K562 (cell line): ENCODE results near the gene ZMIZ1. TPM values are rescaled to one million over a fixed set of nuclear protein-coding genes. Genes with fewer than 3 reads are reported as not detected.

Experiments used
- ATAC-seq: fragments of 200-7000 bp; cut with Tn5 transposase; 3 replicates; pipeline ENCODE4 v1.9.1; 2020; ENCODE audit warnings: moderate library complexity
- BruUV-seq: library from RNA; stranded (reverse); fragments of 400-500 nt; replicated peaks from 2 replicates; lab custom pipeline; 2021; lab: Mats Ljungman, UMichigan
- CTCF ChIA-PET: fragments of 300-600 bp; formaldehyde crosslinking; extraction: SDS; loops from one replicate; lab custom pipeline; 2021; ENCODE audit warnings: low intra/inter-chr PET ratio; lab: Yijun Ruan, JAX
- POLR2A ChIA-PET: fragments of 300-600, 350-650 bp; sonication (Branson Sonifier 250); formaldehyde crosslinking; extraction: SDS; loops from one replicate; lab custom pipeline; 2021; ENCODE audit warnings: antibody characterized with exemption, inconsistent platforms; lab: Yijun Ruan, JAX
- DNase-seq, 4 experiments: peaks; one replicate each; pipeline versions ENCODE4 v3.0.0 to v3.0.0-alpha.2; 2011 to 2018; ENCODE audit warnings: low spot score in 3 of 4, mixed read lengths in 3 of 4; ENCODE audit errors: extremely low read depth in 1 of 4
- FAIRE-seq: peaks from 2 replicates; lab custom pipeline; 2011; peaks lifted over from hg19 to GRCh38; lab: Jason Lieb, UNC
- H2AFZ ChIP-seq: 2 replicates; pipeline ENCODE4 v1.6.0; 2011; ENCODE audit warnings: low read depth, low read length, control low read depth, inconsistent platforms
- H3K27ac ChIP-seq: fragments of 200-600 bp; 3 replicates; pipeline ENCODE4 v1.8.0; 2011; ENCODE audit warnings: low read depth, mild to moderate bottlenecking, control low read depth, inconsistent platforms, low read length, moderate library complexity, mixed read lengths; ENCODE audit errors: extremely low read depth
- H3K27me3 ChIP-seq, 2 experiments: fragments of 300-600 bp in 1 of 2; 2 replicates in 1 of 2; 3 replicates in 1 of 2; pipeline versions ENCODE4 v1.6.0 to v1.8.0; 2011; ENCODE audit warnings: inconsistent platforms in 2 of 2, low read length in 2 of 2, mild to moderate bottlenecking in 1 of 2, mixed read lengths in 1 of 2, moderate library complexity in 1 of 2; ENCODE audit not compliant: control insufficient read depth in 2 of 2, insufficient read depth in 2 of 2
- H3K36me3 ChIP-seq: fragments of 300-600 bp; 3 replicates; pipeline ENCODE4 v1.8.0; 2011; ENCODE audit warnings: mild to moderate bottlenecking, low read length, inconsistent platforms; ENCODE audit not compliant: control insufficient read depth, insufficient read depth
- H3K4me1 ChIP-seq, 2 experiments: fragments of 200-600 bp in 1 of 2; replicated peaks in 1 of 2; 2 replicates in 1 of 2; 3 replicates in 1 of 2; pipeline versions ENCODE4 v1.5.1 to v1.8.0; 2011; ENCODE audit warnings: inconsistent platforms in 2 of 2, low read length in 2 of 2, mild to moderate bottlenecking in 1 of 2, mixed read lengths in 1 of 2, moderate library complexity in 1 of 2; ENCODE audit not compliant: control insufficient read depth in 2 of 2, insufficient read depth in 2 of 2
- H3K4me2 ChIP-seq: 2 replicates; pipeline ENCODE4 v1.6.1; 2011; ENCODE audit warnings: low read length, control low read depth, inconsistent platforms, mixed read lengths; ENCODE audit not compliant: insufficient read depth
- H3K4me3 ChIP-seq: fragments of 200-600 bp; sonication (generic), shearing (Covaris generic); 2 replicates; pipeline ENCODE4 v1.5.1; 2016; ENCODE audit warnings: control low read depth, inconsistent platforms
- H3K79me2 ChIP-seq: fragments of 200-600 bp; 3 replicates; pipeline ENCODE4 v1.8.0; 2011; ENCODE audit warnings: low read length, inconsistent platforms; ENCODE audit not compliant: control insufficient read depth, insufficient read depth
- H3K9ac ChIP-seq, 2 experiments: 2 replicates each; pipeline versions ENCODE4 v1.6.0 to v1.6.1; 2011; ENCODE audit warnings: low read depth in 2 of 2, low read length in 2 of 2, control low read depth in 1 of 2, inconsistent platforms in 1 of 2, mild to moderate bottlenecking in 1 of 2, mixed read lengths in 1 of 2; ENCODE audit not compliant: insufficient read depth in 1 of 2
- H3K9me1 ChIP-seq: one replicate; pipeline ENCODE4 v1.6.0; 2011; ENCODE audit warnings: inconsistent platforms, mild to moderate bottlenecking, low read length, moderate library complexity; ENCODE audit not compliant: control insufficient read depth, insufficient read depth
- H3K9me3 ChIP-seq: replicated peaks from 2 replicates; pipeline ENCODE4 v1.5.1; 2011; ENCODE audit warnings: low read depth, low read length, inconsistent platforms; ENCODE audit not compliant: control insufficient read depth, insufficient read depth
- H4K20me1 ChIP-seq: replicated peaks from 2 replicates; pipeline ENCODE4 v1.6.1; 2011; ENCODE audit warnings: low read length, inconsistent platforms, mixed read lengths; ENCODE audit not compliant: control insufficient read depth, insufficient read depth
- ARID3A ChIP-seq: IDR thresholded peaks from 2 replicates; pipeline ENCODE4 v1.6.1; 2012; ENCODE audit warnings: low read depth, low read length, improper control_type of control experiment, borderline replicate concordance
- CLOCK ChIP-seq: fragments of 250-450 bp; sonication (Bioruptor Pico); IDR thresholded peaks from 2 replicates; pipeline ENCODE4 v1.4.0; 2020; ENCODE audit warnings: mild to moderate bottlenecking, moderate library complexity, borderline replicate concordance
- CXXC5 ChIP-seq: fragments of 250-450 bp; sonication (Bioruptor Pico); IDR thresholded peaks from 2 replicates; pipeline ENCODE4 v1.8.0; 2022; ENCODE audit warnings: inconsistent platforms, mild to moderate bottlenecking, moderate library complexity
- HNRNPLL ChIP-seq: fragments of 200-400 bp; formaldehyde crosslinking; IDR thresholded peaks from 2 replicates; pipeline ENCODE4 v1.6.1; 2017; ENCODE audit warnings: low read length, low read depth, mild to moderate bottlenecking; ENCODE audit not compliant: poor library complexity, severe bottlenecking
- SMAD1 ChIP-seq: fragments of 150-350 bp; IDR thresholded peaks from 2 replicates; pipeline ENCODE4 v1.6.1; 2014; ENCODE audit warnings: low read length, low read depth; ENCODE audit not compliant: partially characterized antibody
- WGBS: fragments of 100-300 bp; shearing (Covaris generic); methylation state at CpG from one replicate; pipeline ENCODE4 v1.1.6; 2016; ENCODE audit warnings: low coverage, mixed read lengths; ENCODE audit not compliant: insufficient coverage; ENCODE audit errors: missing lambda C conversion rate; 5-methylcytosine and 5-hydroxymethylcytosine counted together
- in situ Hi-C: fragments of 300-500 bp; cut with MboI; formaldehyde crosslinking; loops from 4 replicates; pipeline ENCODE4 v1.15.0; 2018; ENCODE audit warnings: inconsistent platforms, mixed read lengths
- intact Hi-C: fragments of 100-400 bp; cut with micrococcal nuclease; formaldehyde crosslinking; loops from 2 replicates; pipeline ENCODE4 v1.14.2; 2022
- polyA plus RNA-seq, 8 experiments: library from polyadenylated mRNA; depleted of rRNA in 4 of 8; stranded (reverse) in 5 of 8; unstranded in 3 of 8; fragments of >200 nt; fragmentation: Nextera tagmentation in 2 of 8; fragmentation: Illumina TruSeq in 1 of 8; extraction: Ambion mirVana in 2 of 8; extraction: Trizol in 1 of 8; gene quantifications; 2 replicates each; pipeline versions ENCODE4 v1.2.1 to v1.2.3, GENCODE V29; 2011 to 2014; ENCODE audit warnings: inconsistent platforms in 1 of 8, missing spikeins in 1 of 8
- total RNA-seq, 7 experiments: library from RNA; depleted of rRNA in 6 of 7; stranded (reverse); fragments of >200 nt in 6 of 7; fragmentation: Illumina TruSeq in 2 of 7; extraction: Trizol in 2 of 7; gene quantifications; 2 replicates each; pipeline versions ENCODE4 v1.2.1 to v1.2.3, GENCODE V29; 2011 to 2021; ENCODE audit warnings: low replicate concordance in 1 of 7

ZMIZ1 gene
- total and polyA plus RNA-seq, 9 of the 15 experiments (the other 6 are each of a cell fraction or from before 2014, with no cell fraction given): 1.0 to 37.3 (median 4.3) TPM

GRCh38 chr10:79075418-79075817 lies 6.7 kb downstream of the ZMIZ1 start:
- H3K27me3 ChIP-seq: no peaks in the 10 kb centered on the region
- TF ChIP-seq SMAD1 (no peak), CLOCK (CRISPR knock-in tag) (no peak), ARID3A (no peak), CXXC5 (CRISPR knock-in tag) (no peak), HNRNPLL (no peak)
- TF ChIP-seq, all 486 proteins: peak for 0
- Histone ChIP-seq H3K9me1 (peaks cover 9% of the 10 kb centered on the region), H3K27ac (no peak overlapping the region), H3K4me3 (no peak overlapping the region), H3K4me2 (no peak overlapping the region), H3K9ac (no peak overlapping the region; a peak in 1 of 4 replicates), H4K20me1 (peaks cover 65% of the 10 kb centered on the region), H2AFZ (no peak overlapping the region), H3K79me2 (peaks cover 94% of the 10 kb centered on the region), H3K36me3 (no peaks in the 10 kb centered on the region), H3K4me1 (peaks cover 33 to 51% of the 10 kb centered on the region in 2 experiments), H3K9me3 (no peaks in the 10 kb centered on the region)
- ChIA-PET CTCF (no interaction called here), POLR2A (interaction anchor here (0.6 to 1.9 kb wide), 10 partner anchors 9 to 378 kb away, joined by 3 to 7 read pairs (median 3); no protein-coding TSS in a partner anchor)
- ATAC-seq (no peak), FAIRE-seq (no peak), DNase-seq (no peak)
- WGBS: 84% methylated on average over 3 of the region's 3 CpGs
- intact Hi-C loops: no loop called here
- in situ Hi-C loops: loop anchor here (25.0 kb wide), 1 partner anchor 112 kb away; no protein-coding TSS in a partner anchor
- no TSS peak for BruUV-seq
